NCI-H524 (cell line): ENCODE results near the gene GMDS.

Experiments
- DNase-seq, 2 experiments: peaks; one replicate each; lab custom pipeline; 2025; lab: John Stamatoyannopoulos, UW

Gene GMDS

DNA sequence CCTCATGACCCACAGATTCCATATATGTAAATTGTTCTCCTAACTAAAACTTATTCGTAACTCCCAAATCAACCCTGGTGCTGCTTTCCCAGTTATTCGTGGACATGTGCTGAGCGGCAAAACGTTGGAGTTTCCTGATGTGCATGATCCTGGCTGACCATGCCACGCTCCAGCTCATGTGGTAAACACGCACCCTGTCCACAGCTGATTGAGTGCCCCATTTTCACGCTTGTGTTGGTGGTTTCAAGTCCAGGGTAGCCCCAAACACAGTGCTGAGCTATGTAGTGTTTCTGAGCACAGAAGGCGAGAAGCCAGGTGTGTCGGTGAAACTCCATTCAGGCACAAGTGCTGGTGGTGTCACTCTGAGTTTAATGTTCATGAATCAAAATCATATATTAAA lies 654.8 kb downstream of the GMDS start:
- DNase-seq, result no peak

DNA sequence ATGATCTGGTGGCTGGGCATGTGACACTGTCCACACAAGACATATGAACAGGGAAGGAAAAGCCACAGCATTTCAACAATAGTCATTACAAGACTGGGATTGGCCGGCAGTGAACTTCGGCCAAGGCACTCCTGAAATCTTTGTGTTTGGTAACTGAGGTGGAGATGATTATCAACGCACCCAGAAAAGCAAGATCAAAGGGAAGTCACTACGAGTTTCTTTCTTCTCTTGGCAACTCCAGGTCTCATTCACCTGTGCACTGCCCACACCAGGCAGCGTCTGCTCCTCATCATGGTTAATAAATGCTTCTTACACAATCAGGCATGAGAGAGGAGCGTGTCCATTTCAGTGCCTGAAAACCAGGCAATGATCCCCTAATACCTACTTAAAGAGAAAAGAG lies 656.2 kb downstream of the GMDS start:
- no peak for DNase-seq

DNA sequence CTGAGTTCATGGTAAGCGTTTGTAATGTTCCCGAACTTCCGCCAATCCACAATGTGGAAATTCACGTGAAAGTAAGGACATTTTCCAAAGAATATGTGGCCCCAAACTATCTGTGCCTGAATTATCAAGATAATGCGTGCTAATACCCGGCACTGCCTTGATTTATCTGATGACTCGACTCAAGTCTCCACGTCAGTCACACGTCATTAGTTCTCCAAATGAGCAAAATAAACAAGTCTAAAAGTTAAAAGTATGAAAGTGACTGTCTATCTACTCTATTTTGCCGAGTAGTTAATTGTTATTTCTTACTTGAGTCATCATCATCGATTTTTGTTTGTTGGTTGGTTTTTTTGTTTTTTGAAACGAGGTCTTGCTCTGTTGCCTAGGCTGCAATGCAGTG lies 657.4 kb downstream of the GMDS start:
- DNase-seq, result no peak

DNA sequence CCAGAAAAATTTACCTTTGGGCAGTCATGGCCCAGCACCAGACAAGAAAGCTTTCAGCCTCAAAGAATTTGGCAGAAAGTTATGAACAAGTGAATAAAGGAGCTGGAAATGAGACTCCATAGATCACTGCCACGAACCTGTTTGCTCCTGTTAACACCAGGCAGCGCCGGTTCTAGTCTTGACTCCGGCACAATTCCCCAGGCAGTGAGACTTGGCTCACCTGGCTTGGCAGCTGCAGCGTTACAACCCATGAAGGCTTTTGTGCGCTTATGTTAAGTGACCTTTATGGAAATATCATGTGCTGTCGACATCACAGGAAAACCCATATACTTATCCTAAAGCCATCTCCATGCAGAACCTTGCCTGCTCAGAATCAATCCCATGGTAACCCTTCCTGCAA lies 657.9 kb downstream of the GMDS start:
- no peak for DNase-seq

DNA sequence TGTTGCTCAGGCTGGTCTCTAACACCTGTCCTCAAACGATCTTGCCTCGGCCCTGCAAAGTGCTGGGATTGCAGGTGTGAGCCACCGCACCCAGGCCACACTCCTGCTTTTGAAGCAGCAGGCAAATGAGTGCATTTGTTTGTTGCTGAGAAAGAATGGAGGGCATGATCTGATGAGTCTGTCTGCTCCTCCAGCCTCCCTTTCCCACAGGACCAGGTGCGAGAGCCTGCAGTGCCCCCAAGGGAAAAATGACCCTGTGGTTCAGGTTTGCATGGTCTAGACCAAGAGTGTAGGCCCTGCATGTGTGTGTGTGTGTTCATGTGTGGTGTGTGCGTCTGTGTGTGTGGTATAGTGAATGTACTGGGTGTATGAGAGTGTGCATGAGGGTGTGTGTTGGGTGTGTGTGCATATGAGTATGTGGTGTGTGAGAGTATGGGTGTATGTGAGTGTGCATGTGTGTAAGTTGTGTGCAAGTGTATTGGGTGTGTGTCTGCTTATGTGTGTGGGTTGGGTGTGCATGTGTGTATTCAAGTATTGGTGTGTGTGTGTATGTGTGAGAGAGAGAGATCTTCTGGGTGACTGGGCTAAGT lies 658.4 kb downstream of the GMDS start:
- no peak for DNase-seq

DNA sequence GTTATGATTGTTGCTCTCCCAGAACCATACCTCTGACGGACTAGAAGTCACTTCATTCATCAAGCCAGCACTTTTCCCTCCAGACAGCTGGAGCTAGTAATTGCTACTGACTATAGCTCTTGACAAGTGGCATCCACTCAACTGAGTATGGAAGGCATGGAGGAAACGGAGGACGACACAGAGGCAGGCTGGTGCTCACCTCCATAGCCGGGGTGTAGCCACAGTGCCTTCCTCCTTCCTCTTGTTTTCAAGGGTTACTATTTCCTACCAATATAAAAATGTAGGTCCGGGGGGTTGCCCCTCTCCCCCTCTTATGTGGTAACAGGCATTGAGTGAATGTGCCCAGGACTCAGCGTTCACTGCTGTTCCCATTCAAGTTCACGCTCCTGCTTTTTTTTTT lies 659.1 kb downstream of the GMDS start:
- no peak for DNase-seq

DNA sequence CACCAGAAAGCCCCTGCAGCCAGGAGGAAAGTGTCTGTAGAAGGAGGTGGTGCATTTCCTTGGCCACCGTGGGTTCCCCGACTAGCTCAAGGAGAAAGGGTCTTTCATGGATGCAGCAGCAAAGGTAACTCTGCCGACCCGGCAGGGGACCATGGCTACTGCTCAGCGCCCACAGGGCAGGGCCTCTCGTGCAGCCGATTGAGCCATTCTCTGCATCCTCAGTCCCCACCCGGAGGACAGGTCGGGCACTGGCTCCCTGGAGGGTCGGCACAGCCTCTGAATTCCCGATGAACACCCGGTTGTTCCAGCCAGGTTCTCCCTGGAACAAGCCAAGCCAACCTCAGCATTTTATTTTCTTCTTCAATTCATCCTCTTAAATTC lies 659.7 kb downstream of the GMDS start:
- DNase-seq, result no peak

DNA sequence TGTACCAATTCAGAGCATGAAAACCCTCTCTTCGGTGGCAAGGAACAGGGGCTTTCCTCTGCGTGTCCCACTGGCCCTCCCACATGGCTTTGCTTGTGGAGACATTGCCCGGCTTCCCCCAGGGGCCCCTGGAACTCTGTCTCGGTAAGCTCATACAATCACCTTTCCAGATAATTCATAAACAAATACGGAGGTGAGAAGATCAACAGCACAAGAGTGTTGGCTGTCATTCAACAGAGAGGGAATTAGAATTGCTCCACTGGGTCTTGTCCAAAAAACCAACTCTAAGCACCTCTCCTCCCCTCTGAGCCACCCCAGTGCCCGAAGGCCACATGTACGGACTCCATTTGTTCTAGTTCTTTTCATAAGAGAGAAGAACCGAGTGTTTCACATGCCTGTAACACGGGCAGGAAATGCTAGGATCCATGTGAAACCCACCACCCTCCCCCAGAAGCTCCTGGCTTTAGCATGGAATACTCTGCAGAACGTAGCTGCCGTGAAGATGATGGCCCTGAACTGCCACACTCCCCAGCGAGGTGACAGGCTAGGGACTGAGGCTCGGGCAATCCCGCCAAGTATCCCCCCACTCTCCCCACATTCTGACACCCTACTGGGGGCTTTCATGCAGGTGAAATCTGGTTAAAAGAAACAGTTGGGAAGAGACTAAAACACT lies 660.3 kb downstream of the GMDS start:
- DNase-seq, result no peak

DNA sequence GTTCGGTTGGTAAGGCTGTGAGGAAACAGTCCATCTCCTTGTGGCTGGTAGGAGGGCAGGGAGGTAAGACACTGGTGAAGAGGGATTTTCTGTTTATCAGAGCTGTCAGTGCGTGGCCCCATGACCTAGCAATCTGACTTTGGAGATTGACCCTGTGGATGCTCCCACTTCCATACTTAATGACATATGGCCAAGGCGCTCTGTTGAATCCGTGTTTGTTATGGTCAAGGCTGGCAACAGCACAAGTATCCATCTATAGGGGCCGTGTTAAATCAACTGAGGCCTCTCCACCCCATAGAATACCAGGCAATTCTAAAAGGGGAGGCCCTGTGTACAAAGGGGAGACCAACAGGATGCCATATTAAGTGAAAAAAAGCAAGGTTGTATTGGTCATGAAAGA lies 661.3 kb downstream of the GMDS start:
- no peak for DNase-seq

DNA sequence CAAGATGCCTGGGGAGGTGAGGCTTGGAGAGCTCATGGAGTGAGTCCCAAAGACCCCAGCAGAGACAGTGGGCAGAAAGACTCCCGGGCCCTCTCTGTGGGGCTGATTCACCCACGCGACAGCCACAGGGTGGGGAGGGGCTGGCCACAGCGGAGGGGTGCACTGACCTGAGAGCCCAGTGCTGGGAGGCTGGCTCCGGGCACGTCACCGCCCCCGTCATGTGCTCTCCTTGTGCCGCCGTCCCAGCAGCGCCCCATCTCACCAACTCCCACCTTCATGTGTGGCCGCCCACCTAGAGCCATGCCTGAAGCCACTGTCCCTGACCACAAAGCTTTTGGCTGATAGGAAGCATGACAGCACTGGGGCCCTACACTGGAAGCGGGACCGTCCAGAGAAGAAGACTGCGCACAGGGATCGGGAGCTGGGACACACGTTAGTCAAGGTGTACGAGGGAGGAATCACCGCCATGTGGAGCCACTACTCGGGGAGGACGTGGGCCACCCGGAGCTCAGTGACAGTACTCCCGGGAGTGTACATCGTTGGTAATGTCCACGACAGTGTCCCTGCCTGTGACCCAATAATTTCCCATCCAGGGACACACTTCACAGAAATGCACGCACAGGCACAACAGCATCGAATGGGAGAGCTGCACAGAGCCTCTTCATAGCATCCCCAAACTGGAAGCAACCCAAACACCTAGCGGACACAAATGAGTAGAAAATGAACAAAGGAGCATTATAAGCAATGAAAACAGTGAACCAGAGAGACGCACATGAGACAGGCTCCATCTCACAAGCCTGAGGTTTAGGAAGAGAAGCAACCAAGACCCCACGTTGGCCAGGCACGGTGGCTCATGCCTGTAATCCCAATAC lies 664.0 kb downstream of the GMDS start:
- DNase-seq, result no peak

DNA sequence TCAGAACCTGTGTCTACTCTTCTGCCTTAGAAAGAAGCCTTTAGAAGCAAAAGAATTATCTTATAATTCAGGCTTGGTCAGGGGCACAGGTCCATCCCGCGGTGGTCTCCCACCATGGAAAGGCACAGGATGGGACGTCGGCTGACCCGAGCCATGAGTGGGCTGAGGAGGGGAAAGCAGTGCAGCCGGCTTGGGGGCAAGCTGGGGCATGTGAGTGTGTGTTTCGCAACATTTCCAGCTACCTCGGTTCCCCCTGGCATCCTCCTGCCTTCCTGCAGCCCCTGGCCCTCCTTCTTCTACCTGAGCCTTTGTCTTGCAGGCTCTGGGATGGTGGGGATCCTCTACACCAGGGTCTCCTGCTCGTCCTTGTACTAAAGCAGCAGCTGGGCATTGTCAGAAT lies 664.8 kb downstream of the GMDS start:
- no peak for DNase-seq

DNA sequence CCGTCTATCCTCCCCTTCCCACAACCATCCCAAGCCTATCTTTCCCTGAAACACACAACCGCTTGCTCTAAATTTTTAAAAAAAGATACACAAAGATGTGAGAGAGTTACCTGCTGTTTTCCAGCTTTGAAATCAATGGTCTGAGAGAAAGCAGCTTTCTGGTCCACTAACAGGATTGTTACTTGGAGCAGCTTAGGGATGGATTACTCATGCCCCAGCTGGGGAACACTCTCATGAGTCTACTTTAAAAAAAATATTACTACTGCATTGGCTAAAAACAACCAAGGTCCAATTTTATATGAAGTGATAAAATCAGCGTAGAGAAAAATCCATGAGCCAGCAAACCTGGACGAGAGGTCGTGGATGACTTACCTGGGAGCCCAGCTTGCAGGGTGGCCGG lies 665.3 kb downstream of the GMDS start:
- DNase-seq, result no peak

DNA sequence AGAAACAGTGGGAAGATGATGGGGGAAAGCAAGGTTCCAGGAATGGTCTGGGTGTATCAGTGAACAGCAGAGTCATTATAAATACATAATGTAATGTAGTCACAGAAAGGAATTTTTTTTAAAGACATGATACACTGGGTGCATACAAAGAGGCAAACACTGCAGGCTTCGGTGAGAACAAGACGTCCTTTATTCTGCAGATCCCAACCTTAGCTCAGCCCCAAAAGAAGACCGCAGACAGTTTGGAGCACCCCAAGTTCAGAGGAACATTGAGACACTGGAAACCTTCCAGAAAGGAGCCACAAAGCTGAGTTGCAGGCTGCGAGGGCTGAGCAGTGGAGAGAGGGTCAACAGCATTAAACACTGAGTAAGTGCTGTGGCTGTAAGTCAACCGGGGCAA lies 666.3 kb downstream of the GMDS start:
- no peak for DNase-seq

DNA sequence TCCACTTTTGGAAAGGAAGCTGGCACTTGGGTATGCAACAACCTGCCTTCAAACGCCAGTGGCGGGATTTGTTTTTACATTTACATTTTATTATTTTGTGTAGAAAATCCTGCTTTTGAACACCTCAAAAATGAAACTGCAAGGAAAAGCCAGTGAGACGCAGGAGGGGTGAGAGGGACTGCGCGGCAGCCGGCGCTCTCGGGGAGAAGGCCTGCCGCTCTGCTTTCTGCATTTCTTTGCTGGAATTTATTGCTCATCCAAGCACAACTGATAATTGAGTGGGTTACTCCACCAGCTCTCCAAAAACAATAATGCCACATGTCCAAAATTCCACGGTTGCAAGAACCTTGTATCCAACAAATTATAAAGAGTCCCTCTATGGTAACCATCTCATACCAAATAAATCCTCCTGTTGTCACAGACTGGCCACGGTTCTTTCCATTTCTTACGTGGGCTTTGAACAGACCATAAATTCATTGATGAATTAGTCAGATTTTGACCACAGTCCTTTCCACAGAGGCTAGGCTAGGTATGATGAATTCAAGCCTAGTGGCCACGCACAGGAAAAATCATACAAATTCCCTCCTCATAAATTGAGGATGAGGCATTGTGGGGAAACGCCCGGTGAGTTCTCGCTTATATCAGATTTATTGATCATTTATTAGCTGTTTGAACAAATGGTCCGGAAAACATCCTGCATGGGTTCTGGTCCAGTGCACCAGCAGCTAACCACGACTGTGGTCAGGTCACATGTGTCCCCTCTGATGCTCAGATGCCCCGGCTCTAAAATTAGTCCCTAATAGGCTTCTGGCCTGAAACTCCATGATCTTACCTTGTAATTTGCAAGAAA lies 667.3 kb downstream of the GMDS start:
- no peak for DNase-seq

DNA sequence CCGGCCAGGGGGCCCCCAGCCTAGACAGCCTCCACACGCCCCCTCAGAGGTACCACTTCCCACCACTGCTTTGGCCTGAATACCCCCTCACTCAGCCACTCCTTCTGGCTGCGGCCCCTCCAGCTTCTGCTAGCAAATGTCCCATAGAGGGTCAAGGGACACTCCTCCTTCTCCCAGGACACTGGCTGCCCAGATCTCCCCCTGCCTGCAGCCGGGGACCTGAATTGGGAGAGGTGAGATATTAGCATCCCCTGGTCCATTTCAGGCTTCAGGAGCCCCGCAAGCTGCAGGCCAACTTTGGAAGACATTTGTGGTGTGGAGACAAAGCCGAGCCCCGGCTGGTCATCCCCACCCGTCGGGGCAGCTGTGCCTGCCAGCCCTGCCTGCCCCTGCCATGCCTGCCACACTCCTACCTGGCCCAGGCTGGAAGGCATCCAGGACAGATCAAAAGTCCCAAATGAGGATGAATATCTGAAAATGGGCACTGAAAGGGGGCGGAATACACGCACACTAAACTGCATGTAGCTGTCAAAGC lies 668.2 kb downstream of the GMDS start:
- no peak for DNase-seq

DNA sequence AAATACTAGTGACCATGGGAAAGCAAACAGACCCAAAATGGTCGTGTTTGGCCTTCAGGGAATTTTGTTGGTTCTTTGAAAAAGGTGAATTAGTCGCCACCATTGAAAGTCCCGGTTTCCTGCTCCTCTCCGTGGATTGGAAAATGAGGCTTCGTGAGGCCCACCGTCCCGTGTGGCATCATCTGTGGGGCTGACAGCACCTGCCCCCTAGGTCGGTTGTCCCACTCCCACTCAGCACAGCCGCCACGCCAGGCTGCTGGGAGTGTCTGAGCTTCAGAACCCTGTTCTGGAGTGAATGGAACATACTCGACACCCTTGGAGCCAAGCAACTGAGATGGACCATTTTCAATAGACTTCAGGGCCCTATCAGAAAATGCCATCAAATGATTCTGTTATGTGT lies 668.7 kb downstream of the GMDS start:
- no peak for DNase-seq

DNA sequence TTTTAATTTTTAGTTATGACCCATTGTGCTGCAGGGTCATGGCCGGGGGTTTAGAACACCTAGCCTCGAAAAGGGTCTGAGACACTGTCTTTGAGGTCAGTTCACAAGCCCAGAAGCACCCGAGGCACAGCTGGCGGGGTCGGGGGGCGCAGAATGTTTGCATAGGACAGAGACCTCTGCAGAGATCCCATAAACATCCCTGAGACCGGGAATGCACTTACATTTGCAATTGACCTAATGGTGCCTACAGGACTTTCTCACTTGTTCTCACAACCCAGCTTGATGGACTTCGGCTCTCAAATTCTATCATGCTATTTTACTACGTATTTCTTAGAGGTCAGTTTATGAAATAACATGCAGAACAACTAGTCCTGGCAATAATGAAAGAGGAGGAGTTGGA lies 669.2 kb downstream of the GMDS start:
- no peak for DNase-seq

DNA sequence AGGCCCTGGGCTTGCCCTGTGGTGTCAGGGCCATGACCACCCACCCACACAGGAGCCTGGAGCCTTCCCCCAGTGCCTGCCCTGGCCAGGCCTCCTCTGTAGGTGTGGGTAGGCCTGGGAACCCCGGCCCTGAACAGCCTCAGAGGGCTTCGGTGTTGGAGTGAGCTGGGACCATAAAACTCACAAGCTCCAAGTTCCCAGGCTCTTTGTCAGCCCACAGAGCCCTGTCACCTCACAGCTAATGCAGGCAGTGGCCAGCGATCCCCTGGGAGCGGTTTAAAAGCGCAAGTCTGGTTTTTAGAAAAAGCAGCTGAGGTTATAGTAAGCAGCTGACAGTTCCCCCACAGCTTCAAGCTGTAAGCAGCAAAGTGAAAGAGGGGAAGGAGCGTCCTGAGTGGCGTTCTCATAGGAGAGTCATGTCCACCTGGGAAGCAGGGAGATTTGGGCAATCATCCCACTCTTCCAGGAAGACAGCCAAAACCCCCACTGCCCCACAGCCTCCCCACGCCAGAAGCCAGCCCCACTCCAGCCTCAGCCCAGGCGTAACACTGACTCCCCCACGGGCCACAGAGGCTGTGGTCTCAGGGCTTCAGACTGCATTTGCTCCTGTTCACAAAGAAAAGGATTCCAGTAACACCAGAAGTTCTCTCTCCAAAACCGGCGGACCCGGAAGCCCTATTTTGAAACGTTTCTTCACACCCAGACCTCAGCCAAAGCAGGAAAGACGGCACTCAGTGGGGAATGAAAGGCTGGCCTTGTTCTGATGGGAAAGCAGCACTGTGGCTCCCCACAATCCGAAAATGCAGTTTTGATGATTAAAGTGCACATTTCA lies 670.0 kb downstream of the GMDS start:
- DNase-seq, result no peak

DNA sequence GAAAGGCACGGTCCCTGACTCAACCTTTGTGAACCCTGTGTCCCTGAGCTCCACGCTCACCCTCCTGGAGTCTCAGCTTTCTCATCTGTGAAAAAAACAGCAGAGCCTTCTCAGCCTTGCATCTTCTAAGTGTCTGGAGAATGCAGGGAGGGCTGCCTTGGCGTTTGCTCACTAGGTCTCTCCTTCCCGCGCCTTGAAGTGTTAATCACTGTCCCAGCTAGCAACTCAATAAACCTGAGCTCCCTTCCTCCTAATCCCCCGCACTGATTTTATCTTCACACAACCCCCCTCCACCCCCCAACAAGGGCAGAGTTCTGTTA lies 670.6 kb downstream of the GMDS start:
- DNase-seq, result no peak

DNA sequence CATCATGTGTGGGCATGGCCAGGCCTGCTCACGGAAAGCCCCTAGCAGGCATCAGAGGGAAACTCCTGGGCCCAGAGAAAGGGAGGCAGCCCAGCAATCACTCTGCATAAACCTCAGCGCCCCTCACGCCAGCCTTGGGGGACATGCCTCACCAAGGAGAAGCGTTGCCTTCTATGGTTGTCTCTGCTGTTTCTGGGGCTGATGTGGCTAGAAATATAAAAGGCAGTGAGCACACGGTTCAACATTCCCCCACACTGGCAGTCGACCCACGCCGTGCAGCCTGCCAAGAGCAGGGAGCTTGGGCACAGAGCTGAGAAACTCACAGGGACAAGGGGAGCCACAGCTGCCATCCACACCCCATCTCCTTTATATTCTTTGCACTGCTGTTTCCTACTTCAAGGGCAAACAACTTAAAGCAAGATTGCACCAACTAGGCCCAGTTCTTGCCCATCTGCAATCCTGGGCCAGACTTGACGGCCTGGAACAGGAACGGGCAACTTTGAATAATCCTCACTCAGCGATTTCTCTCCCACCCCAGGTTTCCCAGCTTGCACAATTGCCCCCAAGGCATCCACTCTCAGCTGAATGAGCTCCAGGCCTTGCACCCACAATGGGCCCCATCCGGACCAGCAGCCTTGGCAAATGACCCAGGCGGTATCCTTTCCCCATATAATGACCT lies 671.2 kb downstream of the GMDS start:
- DNase-seq, result no peak
